Chondrocyte (in vitro differentiated cells): ENCODE data around the gene IQCK. TPM values are rescaled to one million over a fixed set of nuclear protein-coding genes. Genes with fewer than 3 reads are reported as not detected.
A peak's percentile ranks its signal among the peaks of the same experiment; 100 is the strongest.
"Not testable (repeated sequence)": the region's sequence is repeated elsewhere in the genome, so short reads cannot be mapped to it uniquely, and the experiment has no call there.

Source experiments
- DNase-seq: peaks from one replicate; pipeline ENCODE4 v3.0.0; 2021; ENCODE audit warnings: mixed read lengths, low spot score
- H3K27ac Mint-ChIP-seq: one replicate; pipeline ENCODE4 v1.8.0; 2021; ENCODE audit warnings: mild to moderate bottlenecking, moderate library complexity, mixed read lengths; ENCODE audit not compliant: unreplicated experiment
- H3K27me3 Mint-ChIP-seq: 2 replicates; pipeline ENCODE4 v1.8.0; 2021; ENCODE audit warnings: low read depth, mixed read lengths
- H3K36me3 Mint-ChIP-seq: 2 replicates; pipeline ENCODE4 v1.8.0; 2021; ENCODE audit warnings: low read depth, mixed read lengths
- H3K4me1 Mint-ChIP-seq: 2 replicates; pipeline ENCODE4 v1.8.0; 2021; ENCODE audit warnings: low read depth, mild to moderate bottlenecking, mixed read lengths
- H3K4me3 Mint-ChIP-seq: one replicate; pipeline ENCODE4 v1.8.0; 2021; ENCODE audit warnings: mild to moderate bottlenecking, moderate library complexity, mixed read lengths; ENCODE audit not compliant: unreplicated experiment
- H3K9me3 Mint-ChIP-seq: 2 replicates; pipeline ENCODE4 v1.8.0; 2021; ENCODE audit warnings: low read depth, mixed read lengths
- long read RNA-seq: library from polyadenylated mRNA; stranded (forward); transcript quantifications from one replicate; pipeline ENCODE4 v2.0.0, GENCODE V29; 2021
- total RNA-seq: library from RNA; stranded (reverse); gene quantifications from 3 replicates; pipeline ENCODE4 v1.2.1, GENCODE V29; 2021
- TF ChIP-seq, protein P1 (sequence below): fragments of 200-600 bp; sonication (generic); IDR thresholded peaks from 2 replicates; pipeline ENCODE4 v1.5.0; 2021; ENCODE audit warnings: antibody characterized with exemption, mild to moderate bottlenecking, moderate library complexity

The IQCK gene
- 2.6 to 8.9 TPM (median 3.8 TPM) in 3 replicates for total RNA-seq
- long read RNA-seq, partial matches to known transcripts, result 3 of 4 reads
- long read RNA-seq, other reads (novel, unspliced or antisense), result 0 of 4 reads

- Mint-ChIP-seq H3K36me3 (peaks cover 10% of the 10 kb centered on the region), H3K27ac (peak within 1 kb of the TSS; percentile 88), H3K27me3 (no peaks in the 10 kb centered on the region), H3K4me1 (peaks cover 19% of the 10 kb centered on the region), H3K9me3 (no peaks in the 10 kb centered on the region), H3K4me3 (peak within 1 kb of the TSS; percentile 87)
- TF ChIP-seq, protein P1, sequence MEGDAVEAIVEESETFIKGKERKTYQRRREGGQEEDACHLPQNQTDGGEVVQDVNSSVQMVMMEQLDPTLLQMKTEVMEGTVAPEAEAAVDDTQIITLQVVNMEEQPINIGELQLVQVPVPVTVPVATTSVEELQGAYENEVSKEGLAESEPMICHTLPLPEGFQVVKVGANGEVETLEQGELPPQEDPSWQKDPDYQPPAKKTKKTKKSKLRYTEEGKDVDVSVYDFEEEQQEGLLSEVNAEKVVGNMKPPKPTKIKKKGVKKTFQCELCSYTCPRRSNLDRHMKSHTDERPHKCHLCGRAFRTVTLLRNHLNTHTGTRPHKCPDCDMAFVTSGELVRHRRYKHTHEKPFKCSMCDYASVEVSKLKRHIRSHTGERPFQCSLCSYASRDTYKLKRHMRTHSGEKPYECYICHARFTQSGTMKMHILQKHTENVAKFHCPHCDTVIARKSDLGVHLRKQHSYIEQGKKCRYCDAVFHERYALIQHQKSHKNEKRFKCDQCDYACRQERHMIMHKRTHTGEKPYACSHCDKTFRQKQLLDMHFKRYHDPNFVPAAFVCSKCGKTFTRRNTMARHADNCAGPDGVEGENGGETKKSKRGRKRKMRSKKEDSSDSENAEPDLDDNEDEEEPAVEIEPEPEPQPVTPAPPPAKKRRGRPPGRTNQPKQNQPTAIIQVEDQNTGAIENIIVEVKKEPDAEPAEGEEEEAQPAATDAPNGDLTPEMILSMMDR, result peak; percentile 38
- DNase-seq, result peak; percentile 95
These were observed at the start of gene IQCK, which contains the start of gene KNOP1 for GRCh38 chr16:19717741-19718623. IQCK (plus strand) TSS chr16:19718271; CDS start chr16:19718307, 36 bp downstream. KNOP1 (minus strand) TSS chr16:19718227; CDS start chr16:19715035, 3,192 bp downstream.

DNA sequence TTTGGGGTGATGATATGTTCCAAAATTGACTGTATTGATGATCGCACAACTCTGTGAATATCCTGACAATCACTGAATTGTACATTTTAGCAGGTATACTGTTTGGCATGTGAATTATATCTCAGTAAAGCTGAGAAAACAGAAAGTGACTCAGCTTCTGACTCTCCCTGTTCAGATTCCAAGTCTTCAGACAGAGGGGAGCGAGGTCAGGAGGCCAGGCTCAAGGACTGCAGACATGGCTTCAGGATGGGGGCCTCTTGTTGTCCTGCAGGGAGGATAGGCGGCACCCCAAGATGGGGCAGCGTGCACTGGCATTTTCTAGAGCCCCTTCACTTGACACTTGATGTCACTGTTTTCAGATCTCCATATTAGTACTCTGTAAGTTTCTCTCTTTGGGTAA is 45.7 kb upstream of the IQCK start:
- H3K4me3 Mint-ChIP-seq, result no peak overlapping the region
- H3K9me3 Mint-ChIP-seq, result no peaks in the 10 kb centered on the region
- TF ChIP-seq, protein P1, result no peak
- no peak for DNase-seq
- no peak overlapping the region for H3K27ac Mint-ChIP-seq
- H3K36me3 Mint-ChIP-seq, result peaks cover 31% of the 10 kb centered on the region
- no peaks in the 10 kb centered on the region for H3K27me3 Mint-ChIP-seq
- H3K4me1 Mint-ChIP-seq, result no peaks in the 10 kb centered on the region

- Mint-ChIP-seq H3K4me3 (no peak overlapping the region), H3K36me3 (peaks cover 21% of the 10 kb centered on the region), H3K4me1 (no peaks in the 10 kb centered on the region), H3K27ac (no peak overlapping the region), H3K27me3 (no peaks in the 10 kb centered on the region), H3K9me3 (no peaks in the 10 kb centered on the region)
- TF ChIP-seq, protein P1, result no peak
- DNase-seq, result no peak
These were observed 43.6 kb upstream of the IQCK start for GRCh38 chr16:19674485-19674884.

DNA sequence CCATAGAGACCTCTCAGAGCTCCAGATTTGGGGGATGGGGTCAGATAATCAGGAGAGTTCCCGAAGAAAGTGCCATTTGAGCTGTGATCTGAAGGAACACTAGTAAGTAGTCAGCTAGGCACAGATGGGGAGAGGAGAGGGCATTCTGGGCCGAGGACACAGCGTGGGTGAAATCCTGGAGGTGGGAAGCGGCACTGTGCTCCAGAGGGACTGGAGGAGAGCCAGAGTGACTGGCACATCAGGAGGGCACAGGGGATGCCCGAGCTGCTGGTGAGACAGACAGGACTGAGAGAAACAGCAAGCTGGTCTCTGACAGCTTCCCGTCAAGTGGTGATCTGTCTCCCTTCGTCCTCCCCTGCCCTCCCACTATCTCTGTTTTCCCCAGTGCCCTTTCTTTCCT is 40.7 kb upstream of the IQCK start:
- Mint-ChIP-seq H3K27me3 (no peaks in the 10 kb centered on the region), H3K4me3 (no peak overlapping the region), H3K27ac (no peak overlapping the region), H3K9me3 (no peaks in the 10 kb centered on the region), H3K36me3 (peaks cover 19% of the 10 kb centered on the region), H3K4me1 (peaks cover 7% of the 10 kb centered on the region)
- TF ChIP-seq, protein P1, result no peak
- DNase-seq, result no peak

DNA sequence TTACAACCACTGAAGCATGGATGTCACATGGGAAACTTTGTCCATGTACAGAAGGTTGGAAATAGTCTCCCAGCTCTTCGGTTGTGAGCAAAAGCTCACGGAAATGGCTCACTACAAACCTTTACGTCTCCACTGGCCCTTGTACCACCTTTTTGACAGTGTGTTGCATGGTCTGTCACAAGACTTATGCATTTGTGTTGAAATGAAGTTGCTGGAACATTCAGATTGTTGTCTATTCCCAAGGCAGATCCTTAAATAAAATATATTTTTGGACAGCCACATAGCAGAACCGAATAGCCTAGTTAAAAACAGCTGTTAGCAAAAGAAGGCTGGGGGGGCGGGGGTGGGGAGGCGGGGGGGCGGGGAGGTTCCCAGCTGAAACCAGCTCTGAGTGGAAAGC is 39.3 kb upstream of the IQCK start:
- H3K36me3 Mint-ChIP-seq, result peaks cover 26% of the 10 kb centered on the region
- no peak overlapping the region for H3K4me3 Mint-ChIP-seq
- TF ChIP-seq, protein P1, result no peak
- peaks cover 5% of the 10 kb centered on the region for H3K9me3 Mint-ChIP-seq
- H3K4me1 Mint-ChIP-seq, result peaks cover 7% of the 10 kb centered on the region
- no peak for DNase-seq
- no peaks in the 10 kb centered on the region for H3K27me3 Mint-ChIP-seq
- H3K27ac Mint-ChIP-seq, result no peak overlapping the region

GRCh38 chr16:19679281-19679680 is 38.8 kb upstream of the IQCK start:
- H3K9me3 Mint-ChIP-seq, H3K27me3 Mint-ChIP-seq, DNase-seq, H3K27ac Mint-ChIP-seq, H3K4me1 Mint-ChIP-seq, H3K4me3 Mint-ChIP-seq: not testable (repeated sequence)
- peaks cover 27% of the 10 kb centered on the region for H3K36me3 Mint-ChIP-seq
